ENCODE measurements around the gene MACROD2. TPM values are rescaled to one million over a fixed set of nuclear protein-coding genes. Genes with fewer than 3 reads are reported as not detected.

Gene MACROD2
- total RNA-seq, 1 donor from 2014 or later: 78.2 TPM

DNA sequence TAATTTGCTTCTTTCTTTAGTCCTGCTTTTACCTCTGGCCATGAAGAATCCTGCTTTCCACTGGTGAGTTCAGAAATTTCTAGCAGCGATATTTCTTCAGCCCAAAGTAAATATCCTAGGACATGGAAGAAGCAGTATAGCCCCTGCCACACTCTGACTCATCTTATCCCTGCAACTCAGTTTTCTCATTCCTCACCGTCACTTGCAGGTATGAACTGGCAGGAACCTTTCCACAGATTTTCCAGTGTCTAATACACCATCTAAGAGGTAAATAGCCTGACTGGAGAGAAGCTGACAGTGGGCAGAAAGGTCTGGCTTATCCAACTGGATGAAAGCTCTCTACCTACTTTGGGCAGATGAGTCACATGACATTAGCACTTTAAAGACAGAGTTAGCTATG lies 1158.8 kb downstream of the MACROD2 start:
- TF ChIP-seq, protein P1, sequence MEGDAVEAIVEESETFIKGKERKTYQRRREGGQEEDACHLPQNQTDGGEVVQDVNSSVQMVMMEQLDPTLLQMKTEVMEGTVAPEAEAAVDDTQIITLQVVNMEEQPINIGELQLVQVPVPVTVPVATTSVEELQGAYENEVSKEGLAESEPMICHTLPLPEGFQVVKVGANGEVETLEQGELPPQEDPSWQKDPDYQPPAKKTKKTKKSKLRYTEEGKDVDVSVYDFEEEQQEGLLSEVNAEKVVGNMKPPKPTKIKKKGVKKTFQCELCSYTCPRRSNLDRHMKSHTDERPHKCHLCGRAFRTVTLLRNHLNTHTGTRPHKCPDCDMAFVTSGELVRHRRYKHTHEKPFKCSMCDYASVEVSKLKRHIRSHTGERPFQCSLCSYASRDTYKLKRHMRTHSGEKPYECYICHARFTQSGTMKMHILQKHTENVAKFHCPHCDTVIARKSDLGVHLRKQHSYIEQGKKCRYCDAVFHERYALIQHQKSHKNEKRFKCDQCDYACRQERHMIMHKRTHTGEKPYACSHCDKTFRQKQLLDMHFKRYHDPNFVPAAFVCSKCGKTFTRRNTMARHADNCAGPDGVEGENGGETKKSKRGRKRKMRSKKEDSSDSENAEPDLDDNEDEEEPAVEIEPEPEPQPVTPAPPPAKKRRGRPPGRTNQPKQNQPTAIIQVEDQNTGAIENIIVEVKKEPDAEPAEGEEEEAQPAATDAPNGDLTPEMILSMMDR (IDR thresholded peaks at IDR 0.05): no peak
- Histone ChIP-seq H3K36me3 (no peaks in the 10 kb centered on the region), H3K4me3 (no peak overlapping the region), H3K27me3 (no peaks in the 10 kb centered on the region), H3K27ac (no peak overlapping the region), H3K9me3 (no peaks in the 10 kb centered on the region), H3K4me1 (no peaks in the 10 kb centered on the region)
- ATAC-seq (no peak), DNase-seq (no peak)
- intact Hi-C loops (cut with DNase I): no loop called here

DNA sequence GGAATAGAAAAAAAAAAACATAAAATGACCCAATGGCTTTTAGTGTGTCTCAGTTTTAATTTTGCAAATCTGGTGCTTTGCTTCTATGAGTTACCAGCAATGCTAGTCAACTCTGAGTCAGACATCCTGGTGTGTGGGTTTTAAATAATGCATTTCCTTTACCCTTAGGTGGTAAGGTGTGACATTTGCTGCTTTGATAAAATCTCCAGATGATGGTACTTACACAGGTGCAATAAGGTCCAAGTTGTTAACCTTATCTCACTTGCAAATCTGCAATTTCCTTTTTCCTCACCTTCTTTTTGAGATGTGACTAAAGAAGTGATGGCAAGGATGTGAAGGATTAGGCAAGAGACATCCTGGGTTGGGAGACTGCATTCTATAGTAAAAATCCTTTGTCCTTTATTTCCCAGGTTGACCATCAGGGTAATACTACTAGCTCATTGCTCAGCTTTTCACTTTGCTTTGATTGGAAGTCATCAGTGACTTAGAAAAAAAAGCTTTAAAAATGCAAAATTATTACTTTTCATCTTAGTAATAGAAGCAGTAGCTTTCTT lies 1160.6 kb downstream of the MACROD2 start:
- ATAC-seq (no peak), DNase-seq (no peak)
- H3K36me3 ChIP-seq: no peaks in the 10 kb centered on the region
- no peak overlapping the region for H3K4me3 ChIP-seq
- intact Hi-C loops (cut with DNase I): no loop called here
- no peaks in the 10 kb centered on the region for H3K27me3 ChIP-seq
- no peaks in the 10 kb centered on the region for H3K4me1 ChIP-seq
- H3K27ac ChIP-seq: no peak overlapping the region
- H3K9me3 ChIP-seq: no peaks in the 10 kb centered on the region
- TF ChIP-seq, protein P1 (IDR thresholded peaks at IDR 0.05): no peak

DNA sequence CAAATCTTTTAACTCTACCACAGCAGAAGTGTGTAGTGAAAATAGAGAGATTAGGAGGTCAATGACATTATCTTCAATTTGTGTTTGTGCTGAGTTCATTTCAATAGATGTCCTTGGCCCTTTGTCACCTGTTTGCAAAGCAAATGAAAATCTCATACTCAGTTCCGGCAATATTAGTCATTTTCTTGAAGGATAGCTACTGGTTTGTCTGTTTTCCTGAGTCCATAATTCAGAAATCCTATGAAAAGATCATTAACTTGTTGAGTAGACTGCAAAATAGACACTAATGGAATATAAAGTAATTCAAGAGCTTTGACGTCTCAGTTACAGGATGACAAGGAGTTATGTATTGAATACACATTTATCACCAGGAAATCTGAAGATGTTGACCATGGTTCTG lies 1163.2 kb downstream of the MACROD2 start:
- H3K4me1 ChIP-seq: no peaks in the 10 kb centered on the region
- H3K4me3 ChIP-seq: no peak overlapping the region
- H3K36me3 ChIP-seq: no peaks in the 10 kb centered on the region
- ATAC-seq (no peak), DNase-seq (no peak)
- TF ChIP-seq, protein P1 (IDR thresholded peaks at IDR 0.05): no peak
- H3K9me3 ChIP-seq: no peaks in the 10 kb centered on the region
- H3K27ac ChIP-seq: no peak overlapping the region
- intact Hi-C loops (cut with DNase I): no loop called here
- no peaks in the 10 kb centered on the region for H3K27me3 ChIP-seq

DNA sequence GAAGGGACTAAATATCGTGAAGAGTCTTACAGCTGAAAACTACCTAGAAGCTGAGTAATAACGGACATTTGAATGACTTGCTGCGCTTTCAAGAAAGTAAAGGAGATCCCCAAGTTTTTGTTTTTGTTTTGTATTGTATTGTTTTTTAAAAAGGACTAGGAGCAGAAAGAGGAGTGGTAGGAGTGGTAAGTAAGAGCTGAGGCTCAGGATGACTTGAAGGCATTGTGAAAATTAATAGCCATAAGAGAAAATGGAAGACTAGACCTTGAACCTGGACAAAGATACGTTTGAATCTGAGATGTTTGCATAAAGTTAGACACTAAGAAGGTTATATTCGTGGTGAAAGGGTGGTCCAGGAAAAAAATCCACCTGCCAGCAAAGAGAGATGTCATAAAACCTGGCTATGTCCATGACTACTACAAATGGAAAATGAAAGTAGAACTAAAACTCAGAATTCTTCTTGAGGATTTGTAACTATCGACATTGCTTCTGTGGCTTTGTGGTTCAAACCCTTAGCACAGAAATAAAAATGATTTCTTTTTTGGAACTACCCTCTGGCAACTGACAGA lies 1166.8 kb downstream of the MACROD2 start:
- no peak for ATAC-seq
- H3K4me3 ChIP-seq: peak overlapping the region; percentile 35
- no peaks in the 10 kb centered on the region for H3K27me3 ChIP-seq
- H3K9me3 ChIP-seq: no peaks in the 10 kb centered on the region
- no peaks in the 10 kb centered on the region for H3K4me1 ChIP-seq
- TF ChIP-seq, protein P1 (IDR thresholded peaks at IDR 0.05): no peak
- no peaks in the 10 kb centered on the region for H3K36me3 ChIP-seq
- intact Hi-C loops (cut with DNase I): no loop called here
- DNase-seq: no peak
- H3K27ac ChIP-seq: no peak overlapping the region

DNA sequence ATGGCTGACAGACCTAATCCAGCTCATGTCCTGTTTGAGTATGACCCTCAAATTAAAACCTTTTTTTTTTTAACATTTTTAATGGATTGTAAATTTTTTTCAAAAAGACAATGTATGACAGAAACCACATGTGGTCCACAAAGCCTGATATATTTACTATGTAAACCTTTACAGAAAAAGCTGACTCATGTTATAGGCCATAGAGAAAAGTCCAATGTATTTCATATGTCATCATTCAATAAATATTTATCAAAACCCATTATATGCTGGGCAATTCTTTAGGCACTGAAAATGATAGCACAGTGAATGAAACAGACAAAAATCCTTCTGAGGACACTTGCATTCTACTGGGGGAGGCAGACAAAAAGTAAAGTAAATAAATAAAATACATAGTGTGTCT lies 1168.3 kb downstream of the MACROD2 start:
- H3K4me3 ChIP-seq: no peak overlapping the region
- no peaks in the 10 kb centered on the region for H3K9me3 ChIP-seq
- no peak overlapping the region for H3K27ac ChIP-seq
- DNase-seq (no peak), ATAC-seq (no peak)
- TF ChIP-seq, protein P1 (IDR thresholded peaks at IDR 0.05): no peak
- no peaks in the 10 kb centered on the region for H3K36me3 ChIP-seq
- intact Hi-C loops (cut with DNase I): no loop called here
- H3K27me3 ChIP-seq: no peaks in the 10 kb centered on the region
- H3K4me1 ChIP-seq: no peaks in the 10 kb centered on the region

DNA sequence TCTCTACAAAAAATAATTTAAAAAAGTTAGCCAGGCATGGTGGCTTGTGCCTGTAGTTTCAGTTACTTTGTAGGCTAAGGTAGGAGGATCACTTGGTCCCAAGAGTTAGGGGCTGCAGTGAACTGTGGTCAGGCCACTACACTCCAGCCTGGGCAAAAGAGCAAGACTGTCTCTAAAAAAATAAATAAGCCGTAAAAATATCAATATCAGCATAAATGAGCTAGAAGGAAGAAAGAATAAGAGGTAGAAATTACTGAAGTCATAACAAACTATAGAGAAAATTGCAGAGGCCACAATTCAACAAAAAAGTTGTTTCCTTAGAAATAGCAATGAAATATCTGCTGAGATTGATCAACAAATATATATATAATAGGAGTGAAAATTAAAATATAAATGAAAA lies 1169.4 kb downstream of the MACROD2 start:
- H3K36me3 ChIP-seq: no peaks in the 10 kb centered on the region
- no peak for ATAC-seq
- H3K4me3 ChIP-seq: no peak overlapping the region
- no peaks in the 10 kb centered on the region for H3K27me3 ChIP-seq
- DNase-seq: no peak
- H3K27ac ChIP-seq: no peak overlapping the region
- TF ChIP-seq, protein P1 (IDR thresholded peaks at IDR 0.05): no peak
- no peaks in the 10 kb centered on the region for H3K9me3 ChIP-seq
- intact Hi-C loops (cut with DNase I): no loop called here
- no peaks in the 10 kb centered on the region for H3K4me1 ChIP-seq

All from upper lobe of right lung (tissue), 1 donor.